Colonic mucosa (tissue), 4 donors: ENCODE data around the gene GLTP. TPM values are rescaled to one million over a fixed set of nuclear protein-coding genes. Genes with fewer than 3 reads are reported as not detected.

ENCODE experiments used
- DNase-seq: peaks from one replicate; pipeline ENCODE4 v3.0.0-alpha.2; 2020
- H3K27ac ChIP-seq: fragments of 200-600 bp; one replicate; pipeline ENCODE4 v1.8.0; 2021
- H3K27me3 ChIP-seq: fragments of 200-600 bp; one replicate; pipeline ENCODE4 v1.8.0; 2021
- H3K36me3 ChIP-seq: fragments of 200-600 bp; one replicate; pipeline ENCODE4 v1.8.0; 2021
- H3K4me1 ChIP-seq: fragments of 200-600 bp; one replicate; pipeline ENCODE4 v1.8.0; 2021; ENCODE audit warnings: mild to moderate bottlenecking
- H3K4me3 ChIP-seq: fragments of 200-600 bp; one replicate; pipeline ENCODE4 v1.8.0; 2021
- H3K9ac ChIP-seq, 2 donors: one replicate each; pipeline ENCODE4 v1.7.0; 2013; ENCODE audit warnings: control low read depth in 2 of 2, low read depth in 2 of 2, low read length in 2 of 2
- H3K9me3 ChIP-seq: fragments of 200-600 bp; one replicate; pipeline ENCODE4 v1.8.0; 2021
- CTCF ChIP-seq: fragments of 200-600 bp; IDR thresholded peaks from one replicate; pipeline ENCODE4 v1.8.0; 2022; ENCODE audit warnings: antibody characterized with exemption, mild to moderate bottlenecking
- intact Hi-C: fragments of 100-400 bp; cut with DNase I; formaldehyde crosslinking; loops from one replicate; pipeline ENCODE4 v1.14.1; 2022
- total RNA-seq, 2 donors: library from RNA; stranded (reverse); fragmentation: NEBNext Ultra II Directional in 1 of 2; extraction: Animal tissue kit (Norgen Biotek cat#: 25700) in 1 of 2; gene quantifications; one replicate each; pipeline ENCODE4 v1.2.1, GENCODE V29; 2021
- donor health status: healthy.
- donor health status: DM: no; HTN: no; CAD: no.
- donor health status: DM: no; HTN: no; CAD: no.

Gene GLTP
- total RNA-seq, 2 donors from 2014 or later: 72.0 to 76.3 TPM

GRCh38 chr12:109816870-109817269, 63.5 kb downstream of the GLTP start:
- no peaks in the 10 kb centered on the region for H3K27me3 ChIP-seq
- no peak overlapping the region for H3K4me3 ChIP-seq
- H3K9me3 ChIP-seq: no peaks in the 10 kb centered on the region
- DNase-seq: no peak
- TF ChIP-seq CTCF: no peak
- H3K27ac ChIP-seq: no peak overlapping the region
- H3K9ac ChIP-seq: no peak overlapping the region
- no peaks in the 10 kb centered on the region for H3K4me1 ChIP-seq
- intact Hi-C loops: no loop called here
- H3K36me3 ChIP-seq: no peaks in the 10 kb centered on the region

- H3K36me3 ChIP-seq: no peaks in the 10 kb centered on the region
- H3K27me3 ChIP-seq: no peaks in the 10 kb centered on the region
- no peaks in the 10 kb centered on the region for H3K9me3 ChIP-seq
- H3K4me1 ChIP-seq: no peaks in the 10 kb centered on the region
- no peak overlapping the region for H3K4me3 ChIP-seq
- no peak overlapping the region for H3K9ac ChIP-seq
- intact Hi-C loops: no loop called here
- no peak for DNase-seq
- no peak overlapping the region for H3K27ac ChIP-seq
- no peak for TF ChIP-seq CTCF
Measured at GRCh38 chr12:109815757-109816617, 64.4 kb downstream of the GLTP start.

GRCh38 chr12:109815225-109815624, 65.1 kb downstream of the GLTP start:
- no peak overlapping the region for H3K27ac ChIP-seq
- no peaks in the 10 kb centered on the region for H3K36me3 ChIP-seq
- no peak for DNase-seq
- H3K4me3 ChIP-seq: no peak overlapping the region
- intact Hi-C loops: no loop called here
- no peak for TF ChIP-seq CTCF
- no peaks in the 10 kb centered on the region for H3K27me3 ChIP-seq
- H3K9ac ChIP-seq: no peak overlapping the region
- H3K4me1 ChIP-seq: no peaks in the 10 kb centered on the region
- no peaks in the 10 kb centered on the region for H3K9me3 ChIP-seq

GRCh38 chr12:109814600-109815150, 65.7 kb downstream of the GLTP start:
- Histone ChIP-seq H3K4me3 (no peak overlapping the region), H3K9ac (no peak overlapping the region)
- intact Hi-C loops: no loop called here

GRCh38 chr12:109813810-109814416, 66.4 kb downstream of the GLTP start:
- Histone ChIP-seq H3K4me1 (no peaks in the 10 kb centered on the region), H3K27ac (no peak overlapping the region), H3K27me3 (no peaks in the 10 kb centered on the region), H3K9me3 (no peaks in the 10 kb centered on the region), H3K36me3 (no peaks in the 10 kb centered on the region), H3K9ac (no peak overlapping the region), H3K4me3 (no peak overlapping the region)
- TF ChIP-seq CTCF: no peak
- DNase-seq: no peak
- intact Hi-C loops: no loop called here

More at GRCh38 chr12:109814600-109815150, 65.7 kb downstream of the GLTP start:
- DNase-seq: no peak
- TF ChIP-seq CTCF: no peak
- Histone ChIP-seq H3K4me1 (no peaks in the 10 kb centered on the region), H3K36me3 (no peaks in the 10 kb centered on the region), H3K9me3 (no peaks in the 10 kb centered on the region), H3K27ac (no peak overlapping the region), H3K27me3 (no peaks in the 10 kb centered on the region)
